PC-3 (cell line): ENCODE results near the gene GBX1. TPM values are rescaled to one million over a fixed set of nuclear protein-coding genes. Genes with fewer than 3 reads are reported as not detected.

Experiments used
- ATAC-seq: fragments of 200-7000 bp; cut with Tn5 transposase; 2 replicates; pipeline ENCODE4 v1.9.1; 2020; ENCODE audit warnings: mild to moderate bottlenecking, moderate library complexity
- BruUV-seq: library from RNA; stranded (reverse); fragments of 400-500 nt; replicated peaks from 2 replicates; lab custom pipeline; 2021; lab: Mats Ljungman, UMichigan
- CTCF ChIA-PET: fragments of 300-600 bp; sonication (Branson Sonifier 250); formaldehyde crosslinking; loops from one replicate; lab custom pipeline; 2022; ENCODE audit warnings: antibody characterized with exemption; lab: Charles Lee
- POLR2A ChIA-PET: fragments of 300-600 bp; sonication (Branson Sonifier 250); formaldehyde crosslinking; loops from one replicate; lab custom pipeline; 2022; ENCODE audit warnings: antibody characterized with exemption; ENCODE audit not compliant: unreplicated experiment; lab: Charles Lee
- DNase-seq: peaks from one replicate; pipeline ENCODE4 v3.0.0-alpha.2; 2015
- H2AFZ ChIP-seq: fragments of 300-600 bp; sonication (generic); 2 replicates; pipeline ENCODE4 v1.6.0; 2016; ENCODE audit warnings: antibody characterized with exemption, low read length
- H3F3A ChIP-seq: fragments of 300-600 bp; sonication (generic); one replicate; pipeline ENCODE4 v1.6.0; 2017; ENCODE audit warnings: antibody characterized with exemption, low read length, control low read depth, mild to moderate bottlenecking; ENCODE audit not compliant: unreplicated experiment
- H3K27ac ChIP-seq: fragments of 300-600 bp; sonication (generic); 2 replicates; pipeline ENCODE4 v1.5.1; 2016; ENCODE audit warnings: mild to moderate bottlenecking, low read length
- H3K27me3 ChIP-seq: fragments of 300-600 bp; sonication (generic); 2 replicates; pipeline ENCODE4 v1.6.1; 2016; ENCODE audit warnings: low read length, mixed read lengths
- H3K36me3 ChIP-seq: fragments of 300-600 bp; sonication (generic); 2 replicates; pipeline ENCODE4 v1.6.1; 2016; ENCODE audit warnings: low read depth, mixed run types, low read length, mixed read lengths
- H3K4me1 ChIP-seq: fragments of 300-600 bp; sonication (generic); 2 replicates; pipeline ENCODE4 v1.5.1; 2016; ENCODE audit warnings: low read length; ENCODE audit not compliant: insufficient read depth
- H3K4me2 ChIP-seq: fragments of 300-600 bp; sonication (generic); 2 replicates; pipeline ENCODE4 v1.6.0; 2016; ENCODE audit warnings: low read length
- H3K4me3 ChIP-seq: fragments of 300-600 bp; sonication (generic); 2 replicates; pipeline ENCODE4 v1.5.1; 2016; ENCODE audit warnings: mild to moderate bottlenecking, low read length, mixed read lengths
- H3K79me2 ChIP-seq: fragments of 300-600 bp; sonication (generic); 2 replicates; pipeline ENCODE4 v1.6.1; 2017; ENCODE audit warnings: low read length, mixed read lengths
- H3K9ac ChIP-seq: fragments of 300-600 bp; sonication (generic); 2 replicates; pipeline ENCODE4 v1.6.0; 2016; ENCODE audit warnings: mild to moderate bottlenecking, low read length
- H3K9me2 ChIP-seq: fragments of 300-600 bp; sonication (generic); replicated peaks from 2 replicates; pipeline ENCODE4 v1.6.1; 2016; ENCODE audit warnings: mixed run types, low read length, mixed read lengths
- H3K9me3 ChIP-seq: fragments of 300-600 bp; sonication (generic); 2 replicates; pipeline ENCODE4 v1.6.1; 2016; ENCODE audit warnings: low read length, mixed read lengths
- H4K20me1 ChIP-seq: fragments of 300-600 bp; sonication (generic); 2 replicates; pipeline ENCODE4 v1.6.1; 2016; ENCODE audit warnings: low read length, mixed read lengths
- CTCF ChIP-seq: fragments of 300-600 bp; sonication (generic); conservative IDR thresholded peaks from 2 replicates; pipeline ENCODE4 v1.5.1; 2017; ENCODE audit warnings: antibody characterized with exemption, low read depth, mild to moderate bottlenecking, low read length
- EZH2 ChIP-seq: fragments of 300-600 bp; sonication (generic); IDR thresholded peaks from one replicate; pipeline ENCODE4 v1.6.1; 2017; ENCODE audit warnings: antibody characterized with exemption, mild to moderate bottlenecking, low read length; ENCODE audit not compliant: unreplicated experiment
- EZH2phosphoT487 ChIP-seq: fragments of 300-600 bp; sonication (generic); IDR thresholded peaks from 2 replicates; pipeline ENCODE4 v1.6.1; 2018; ENCODE audit warnings: mild to moderate bottlenecking, antibody characterized with exemption, low read length, borderline replicate concordance
- intact Hi-C: fragments of 100-400 bp; cut with micrococcal nuclease; formaldehyde crosslinking; loops from 2 replicates; pipeline ENCODE4 v1.9.0; 2023
- total RNA-seq: library from RNA; depleted of rRNA; stranded (reverse); fragments of >200 nt; gene quantifications from 2 replicates; pipeline ENCODE4 v1.2.3, GENCODE V29; 2014

The GBX1 gene
- total RNA-seq, 1 experiment from 2014 or later: not detected

GRCh38 chr7:151139071-151139790 lies 28.3 kb downstream of the GBX1 start:
- Histone ChIP-seq H3K4me3 (no peak overlapping the region), H3K4me2 (no peak overlapping the region), H3F3A (no peaks in the 10 kb centered on the region), H3K9me3 (no peaks in the 10 kb centered on the region), H3K4me1 (no peaks in the 10 kb centered on the region), H3K9ac (no peak overlapping the region), H2AFZ (no peak overlapping the region), H3K36me3 (no peaks in the 10 kb centered on the region; the same call in 1 of the 2 replicates), H4K20me1 (no peaks in the 10 kb centered on the region), H3K9me2 (no peaks in the 10 kb centered on the region), H3K79me2 (no peaks in the 10 kb centered on the region), H3K27ac (no peak overlapping the region), H3K27me3 (no peaks in the 10 kb centered on the region)
- intact Hi-C loops: no loop called here
- ATAC-seq (no peak; the same call in 1 of the 2 replicates), DNase-seq (no peak)
- BruUV-seq: no TSS peak
- POLR2A ChIA-PET: no interaction called here
- TF ChIP-seq CTCF (no peak), EZH2phosphoT487 (no peak), EZH2 (no peak)
- CTCF ChIA-PET: interaction anchor here (0.5 to 1.2 kb wide), 2 partner anchors 16 to 23 kb away, joined by 3 to 4 read pairs; no protein-coding TSS in a partner anchor

- ATAC-seq (no peak), DNase-seq (no peak)
- Histone ChIP-seq H3K9ac (no peak overlapping the region), H3K4me1 (no peaks in the 10 kb centered on the region), H3K27me3 (no peaks in the 10 kb centered on the region), H3K4me2 (no peak overlapping the region), H3F3A (no peaks in the 10 kb centered on the region), H3K9me3 (no peaks in the 10 kb centered on the region), H3K27ac (no peak overlapping the region), H2AFZ (no peak overlapping the region), H3K4me3 (no peak overlapping the region), H3K9me2 (no peaks in the 10 kb centered on the region), H4K20me1 (no peaks in the 10 kb centered on the region), H3K36me3 (no peaks in the 10 kb centered on the region; the same call in 1 of the 2 replicates), H3K79me2 (no peaks in the 10 kb centered on the region)
- ChIA-PET CTCF (no interaction called here), POLR2A (no interaction called here)
- TF ChIP-seq EZH2 (no peak), CTCF (no peak), EZH2phosphoT487 (no peak)
- intact Hi-C loops: no loop called here
- no TSS peak for BruUV-seq
These were observed 29.2 kb downstream of the GBX1 start for GRCh38 chr7:151138153-151138851.

- TF ChIP-seq EZH2: no peak
- no peak for TF ChIP-seq CTCF
- TF ChIP-seq EZH2phosphoT487: no peak
- ATAC-seq (no peak), DNase-seq (no peak)
- Histone ChIP-seq H3K9me3 (no peaks in the 10 kb centered on the region), H4K20me1 (no peaks in the 10 kb centered on the region), H3K27ac (no peak overlapping the region), H3K27me3 (no peaks in the 10 kb centered on the region), H2AFZ (no peak overlapping the region), H3K4me3 (no peak overlapping the region), H3K79me2 (no peaks in the 10 kb centered on the region), H3K9me2 (no peaks in the 10 kb centered on the region), H3K36me3 (no peaks in the 10 kb centered on the region; the same call in 1 of the 2 replicates), H3K4me2 (no peak overlapping the region), H3K4me1 (no peaks in the 10 kb centered on the region), H3K9ac (no peak overlapping the region), H3F3A (no peaks in the 10 kb centered on the region)
- BruUV-seq: no TSS peak
- ChIA-PET POLR2A (no interaction called here), CTCF (no interaction called here)
- intact Hi-C loops: no loop called here
These were observed 29.7 kb downstream of the GBX1 start for GRCh38 chr7:151137791-151138152.
